GM12872 (cell line): ENCODE measurements around the gene VN1R5.

Experiments used
- CTCF ChIP-seq: IDR thresholded peaks from 3 replicates; pipeline ENCODE4 v1.5.1; 2011; ENCODE audit warnings: low read depth, mild to moderate bottlenecking, low read length, moderate library complexity; ENCODE audit not compliant: insufficient read depth

VN1R5 gene

GRCh38 chr1:247274605-247275256 is 18.9 kb downstream of the VN1R5 start:
- TF ChIP-seq CTCF, result no peak

- TF ChIP-seq CTCF, result no peak
Observed at GRCh38 chr1:247277191-247277590, 21.3 kb downstream of the VN1R5 start.

- TF ChIP-seq CTCF, result no peak
Observed at GRCh38 chr1:247281001-247281574, 25.2 kb downstream of the VN1R5 start.

- no peak for TF ChIP-seq CTCF
Observed at GRCh38 chr1:247286134-247286670, 30.3 kb downstream of the VN1R5 start.

- TF ChIP-seq CTCF, result no peak
Observed at GRCh38 chr1:247287460-247287859, 31.6 kb downstream of the VN1R5 start.

GRCh38 chr1:247288341-247288740 is 32.5 kb downstream of the VN1R5 start:
- TF ChIP-seq CTCF, result no peak

GRCh38 chr1:247290576-247290975 is 34.7 kb downstream of the VN1R5 start:
- no peak for TF ChIP-seq CTCF
